Activated CD4-positive, alpha-beta T cell treated with anti-CD3 and anti-CD28 coated beads for 36 hours (primary cell): ENCODE measurements around the gene METTL22. TPM values are rescaled to one million over a fixed set of nuclear protein-coding genes. Genes with fewer than 3 reads are reported as not detected.

ENCODE experiments used
- ATAC-seq: fragments of 200-7000 bp; cut with Tn5 transposase; one replicate; pipeline ENCODE4 v1.10.0; 2021; ENCODE audit warnings: mild to moderate bottlenecking, moderate library complexity
- CTCF ChIA-PET: fragments of 350-600 bp; sonication (Branson Sonifier 250); formaldehyde crosslinking; loops from one replicate; lab custom pipeline; 2021; ENCODE audit warnings: antibody characterized with exemption; lab: Charles Lee
- POLR2A ChIA-PET: fragments of 350-600 bp; sonication (Branson Sonifier 250); formaldehyde crosslinking; loops from one replicate; lab custom pipeline; 2021; ENCODE audit warnings: antibody characterized with exemption, inconsistent platforms; lab: Charles Lee
- DNase-seq: peaks from one replicate; pipeline ENCODE4 v3.0.0-alpha.2; 2020
- H3K27ac Mint-ChIP-seq: one replicate; pipeline ENCODE4 v1.8.0; 2021; ENCODE audit warnings: mixed read lengths
- H3K27me3 Mint-ChIP-seq: one replicate; pipeline ENCODE4 v1.8.0; 2021; ENCODE audit warnings: mixed read lengths
- H3K36me3 Mint-ChIP-seq: one replicate; pipeline ENCODE4 v1.8.0; 2021; ENCODE audit warnings: low read depth, mixed read lengths
- H3K4me1 Mint-ChIP-seq: one replicate; pipeline ENCODE4 v1.8.0; 2021; ENCODE audit warnings: mixed read lengths
- H3K4me3 Mint-ChIP-seq: one replicate; pipeline ENCODE4 v1.8.0; 2021; ENCODE audit warnings: mild to moderate bottlenecking, moderate library complexity, mixed read lengths
- H3K9me3 Mint-ChIP-seq: one replicate; pipeline ENCODE4 v1.8.0; 2021; ENCODE audit warnings: low read depth, mixed read lengths
- intact Hi-C, 2 experiments: fragments of 100-400 bp; cut with DNase I in 1 of 2; cut with micrococcal nuclease in 1 of 2; formaldehyde crosslinking; loops; one replicate each; pipeline versions ENCODE4 v1.14.2 to v1.15.1; 2022 to 2024; cut with DNase I, micrococcal nuclease
- total RNA-seq, 2 experiments: library from RNA; stranded (reverse); gene quantifications; one replicate each; pipeline ENCODE4 v1.2.3, GENCODE V29; 2021

METTL22 gene
- total RNA-seq, 2 experiments from 2014 or later = 32.3 to 45.8 TPM

- no peaks in the 10 kb centered on the region for H3K36me3 Mint-ChIP-seq
- peaks cover 3% of the 10 kb centered on the region for H3K4me1 Mint-ChIP-seq
- ATAC-seq (no peak), DNase-seq (no peak)
- peaks cover 22% of the 10 kb centered on the region for H3K27me3 Mint-ChIP-seq
- no peak overlapping the region for H3K27ac Mint-ChIP-seq
- intact Hi-C loops = no loop called here
- no peak overlapping the region for H3K4me3 Mint-ChIP-seq
- H3K9me3 Mint-ChIP-seq = no peaks in the 10 kb centered on the region
- POLR2A ChIA-PET = no interaction called here
- CTCF ChIA-PET = interaction anchor here (0.6 to 2.2 kb wide), 3 partner anchors 10 to 218 kb away, joined by 3 to 12 read pairs (median 3); no protein-coding TSS in a partner anchor
Observed at GRCh38 chr16:8583199-8583598, 38.3 kb upstream of the METTL22 start.

- CTCF ChIA-PET = interaction anchor here (0.6 to 2.2 kb wide), 5 partner anchors 8 to 643 kb away, joined by 3 to 12 read pairs (median 3); no protein-coding TSS in a partner anchor
- Mint-ChIP-seq H3K27ac (no peak overlapping the region), H3K4me1 (peaks cover 3% of the 10 kb centered on the region), H3K27me3 (peaks cover 28% of the 10 kb centered on the region), H3K9me3 (no peaks in the 10 kb centered on the region), H3K36me3 (no peaks in the 10 kb centered on the region), H3K4me3 (no peak overlapping the region)
- POLR2A ChIA-PET = interaction anchor here (0.7 kb wide), 1 partner anchor 1166 kb away, joined by 3 read pairs; no protein-coding TSS in a partner anchor
- DNase-seq (no peak), ATAC-seq (no peak)
- intact Hi-C loops = no loop called here
Observed at GRCh38 chr16:8583732-8584131, 37.8 kb upstream of the METTL22 start.

- Mint-ChIP-seq H3K4me1 (peaks cover 4% of the 10 kb centered on the region), H3K4me3 (no peak overlapping the region), H3K36me3 (no peaks in the 10 kb centered on the region), H3K27ac (no peak overlapping the region), H3K9me3 (no peaks in the 10 kb centered on the region), H3K27me3 (peaks cover 35% of the 10 kb centered on the region)
- POLR2A ChIA-PET = no interaction called here
- ATAC-seq = no peak
- no peak for DNase-seq
- intact Hi-C loops = no loop called here
- CTCF ChIA-PET = no interaction called here
Observed at GRCh38 chr16:8585041-8585440, 36.5 kb upstream of the METTL22 start.

GRCh38 chr16:8585857-8586256, 35.6 kb upstream of the METTL22 start:
- intact Hi-C loops = no loop called here
- H3K27ac Mint-ChIP-seq = no peak overlapping the region
- ChIA-PET POLR2A (no interaction called here), CTCF (interaction anchor here (1.6 kb wide), 1 partner anchor 19 kb away, joined by 6 read pairs; no protein-coding TSS in a partner anchor)
- H3K27me3 Mint-ChIP-seq = peaks cover 38% of the 10 kb centered on the region
- no peaks in the 10 kb centered on the region for H3K9me3 Mint-ChIP-seq
- peaks cover 5% of the 10 kb centered on the region for H3K4me1 Mint-ChIP-seq
- no peak for DNase-seq
- H3K36me3 Mint-ChIP-seq = no peaks in the 10 kb centered on the region
- H3K4me3 Mint-ChIP-seq = no peak overlapping the region
- no peak for ATAC-seq

GRCh38 chr16:8587065-8587464, 34.4 kb upstream of the METTL22 start:
- H3K27ac Mint-ChIP-seq = no peak overlapping the region
- H3K4me3 Mint-ChIP-seq = no peak overlapping the region
- intact Hi-C loops = no loop called here
- DNase-seq (no peak), ATAC-seq (no peak)
- H3K4me1 Mint-ChIP-seq = peaks cover 3% of the 10 kb centered on the region
- no peaks in the 10 kb centered on the region for H3K9me3 Mint-ChIP-seq
- no peaks in the 10 kb centered on the region for H3K36me3 Mint-ChIP-seq
- ChIA-PET CTCF (interaction anchor here (0.6 to 1.6 kb wide), 2 partner anchors 20 to 378 kb away, joined by 5 to 6 read pairs; no protein-coding TSS in a partner anchor), POLR2A (interaction anchor here (0.7 kb wide), 1 partner anchor 349 kb away, joined by 4 read pairs; no protein-coding TSS in a partner anchor)
- peaks cover 35% of the 10 kb centered on the region for H3K27me3 Mint-ChIP-seq

DNA sequence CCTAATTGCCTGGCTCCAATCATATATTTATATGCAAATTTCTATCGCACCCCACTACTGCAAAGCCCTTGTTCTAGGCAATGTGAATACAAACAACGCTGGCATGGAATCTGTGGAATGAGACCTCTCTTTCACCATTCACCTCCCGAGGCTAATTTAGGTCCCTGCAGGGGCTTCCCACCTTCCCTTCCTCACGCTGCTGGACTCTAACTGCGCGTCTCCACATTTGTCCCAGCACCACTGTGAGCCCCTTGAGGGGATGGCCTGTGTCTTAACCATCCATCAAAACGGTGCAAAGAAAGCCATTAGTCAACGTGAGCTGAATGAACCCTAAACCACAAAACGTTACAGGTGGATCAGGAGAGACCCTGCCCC, 32.8 kb upstream of the METTL22 start:
- ChIA-PET POLR2A (no interaction called here), CTCF (interaction anchor here (0.6 kb wide), 1 partner anchor 240 kb away, joined by 7 read pairs; no protein-coding TSS in a partner anchor)
- Mint-ChIP-seq H3K27ac (no peak overlapping the region), H3K27me3 (peaks cover 35% of the 10 kb centered on the region), H3K9me3 (no peaks in the 10 kb centered on the region), H3K36me3 (no peaks in the 10 kb centered on the region), H3K4me3 (no peak overlapping the region), H3K4me1 (peaks cover 3% of the 10 kb centered on the region)
- intact Hi-C loops = no loop called here
- ATAC-seq (no peak), DNase-seq (no peak)

DNA sequence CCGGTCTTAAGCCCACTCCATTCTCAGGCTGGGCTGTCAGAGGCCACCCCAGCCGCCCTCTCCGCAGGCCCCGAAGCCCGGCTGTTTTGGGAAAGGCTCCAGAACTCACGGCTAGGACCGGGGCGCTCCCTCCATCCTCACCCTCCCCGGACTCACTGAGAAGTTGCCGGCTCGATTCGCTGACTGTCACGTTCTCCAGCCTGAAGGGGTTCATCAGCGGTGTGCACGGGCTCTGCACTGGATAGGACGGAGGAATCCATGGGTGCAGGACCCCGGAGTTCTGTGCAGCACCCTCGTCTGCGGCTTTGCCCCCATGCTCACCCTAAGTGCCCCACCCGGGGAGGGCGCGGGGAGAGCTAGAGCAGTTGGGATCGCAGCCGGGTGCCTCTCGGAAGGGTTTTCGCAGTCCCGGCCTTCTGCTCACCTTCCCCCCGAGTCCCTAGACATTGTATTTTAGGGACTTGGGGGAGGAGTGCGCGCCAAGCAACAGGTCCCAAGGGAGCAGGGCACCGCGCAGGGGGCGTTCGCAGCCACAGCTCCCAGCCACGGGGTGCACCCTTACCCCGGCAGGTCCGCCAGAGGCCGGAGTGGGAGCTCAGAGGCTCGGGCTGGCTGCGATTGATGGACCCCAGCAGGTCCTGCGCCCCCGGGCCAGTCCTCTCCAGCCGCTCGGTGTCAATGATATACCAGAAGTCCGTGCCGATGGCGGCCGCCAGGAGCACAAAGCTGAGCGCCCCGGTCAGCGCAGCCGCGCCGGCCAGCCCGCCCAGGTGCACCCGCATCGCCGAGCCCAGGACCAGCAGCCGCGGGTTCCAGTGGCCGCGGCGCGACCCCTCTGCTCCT, 32.2 kb upstream of the METTL22 start:
- intact Hi-C loops = no loop called here
- no peak for DNase-seq
- Mint-ChIP-seq H3K36me3 (no peaks in the 10 kb centered on the region), H3K9me3 (no peaks in the 10 kb centered on the region), H3K4me3 (no peak overlapping the region), H3K27me3 (peaks cover 30% of the 10 kb centered on the region), H3K27ac (no peak overlapping the region), H3K4me1 (peaks cover 3% of the 10 kb centered on the region)
- CTCF ChIA-PET = interaction anchor here (0.6 to 0.7 kb wide), 2 partner anchors 240 to 1900 kb away, joined by 4 to 7 read pairs; no protein-coding TSS in a partner anchor
- POLR2A ChIA-PET = no interaction called here
- no peak for ATAC-seq

- intact Hi-C loops = no loop called here
- no peaks in the 10 kb centered on the region for H3K9me3 Mint-ChIP-seq
- H3K4me1 Mint-ChIP-seq = peaks cover 3% of the 10 kb centered on the region
- no peak within 1 kb of the TSS for H3K4me3 Mint-ChIP-seq
- DNase-seq (no peak), ATAC-seq (no peak)
- POLR2A ChIA-PET = no interaction called here
- H3K36me3 Mint-ChIP-seq = no peaks in the 10 kb centered on the region
- no peak within 1 kb of the TSS for H3K27ac Mint-ChIP-seq
- peaks cover 30% of the 10 kb centered on the region for H3K27me3 Mint-ChIP-seq
- CTCF ChIA-PET = interaction anchor here (0.7 kb wide), 1 partner anchor 1900 kb away, joined by 4 read pairs; no protein-coding TSS in a partner anchor
Observed at GRCh38 chr16:8589900-8590688, 31.4 kb upstream of the METTL22 start, which contains the start of gene TMEM114. TMEM114 (minus strand) TSS chr16:8590511; CDS start chr16:8589838, 673 bp downstream.

GRCh38 chr16:8590811-8591210, 30.7 kb upstream of the METTL22 start:
- H3K36me3 Mint-ChIP-seq = no peaks in the 10 kb centered on the region
- intact Hi-C loops = no loop called here
- ChIA-PET CTCF (no interaction called here), POLR2A (no interaction called here)
- H3K27ac Mint-ChIP-seq = no peak overlapping the region
- peaks cover 3% of the 10 kb centered on the region for H3K4me1 Mint-ChIP-seq
- ATAC-seq (no peak), DNase-seq (no peak)
- H3K27me3 Mint-ChIP-seq = peaks cover 28% of the 10 kb centered on the region
- H3K9me3 Mint-ChIP-seq = no peaks in the 10 kb centered on the region
- no peak overlapping the region for H3K4me3 Mint-ChIP-seq

DNA sequence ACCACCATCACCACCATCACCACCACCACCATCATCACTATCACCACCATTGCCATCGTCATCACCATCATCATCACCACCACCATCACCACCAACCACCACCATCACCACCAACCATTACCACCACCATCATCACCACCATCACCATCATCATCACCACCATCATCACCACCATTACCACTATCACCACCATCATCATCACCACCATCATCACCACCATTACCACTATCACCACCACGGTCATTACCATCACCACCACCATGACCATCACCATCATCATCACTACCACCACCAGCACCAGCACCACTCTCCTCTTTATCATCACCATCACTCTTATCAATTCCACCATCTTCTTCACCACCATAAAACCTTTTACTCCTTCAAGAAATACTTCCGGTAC, 30.0 kb upstream of the METTL22 start:
- intact Hi-C loops = no loop called here
- ChIA-PET CTCF (no interaction called here), POLR2A (no interaction called here)
- ATAC-seq = no peak
- H3K36me3 Mint-ChIP-seq = no peaks in the 10 kb centered on the region
- peaks cover 26% of the 10 kb centered on the region for H3K27me3 Mint-ChIP-seq
- H3K4me3 Mint-ChIP-seq = no peak overlapping the region
- H3K4me1 Mint-ChIP-seq = peaks cover 3% of the 10 kb centered on the region
- DNase-seq = no peak
- no peak overlapping the region for H3K27ac Mint-ChIP-seq
- H3K9me3 Mint-ChIP-seq = no peaks in the 10 kb centered on the region

DNA sequence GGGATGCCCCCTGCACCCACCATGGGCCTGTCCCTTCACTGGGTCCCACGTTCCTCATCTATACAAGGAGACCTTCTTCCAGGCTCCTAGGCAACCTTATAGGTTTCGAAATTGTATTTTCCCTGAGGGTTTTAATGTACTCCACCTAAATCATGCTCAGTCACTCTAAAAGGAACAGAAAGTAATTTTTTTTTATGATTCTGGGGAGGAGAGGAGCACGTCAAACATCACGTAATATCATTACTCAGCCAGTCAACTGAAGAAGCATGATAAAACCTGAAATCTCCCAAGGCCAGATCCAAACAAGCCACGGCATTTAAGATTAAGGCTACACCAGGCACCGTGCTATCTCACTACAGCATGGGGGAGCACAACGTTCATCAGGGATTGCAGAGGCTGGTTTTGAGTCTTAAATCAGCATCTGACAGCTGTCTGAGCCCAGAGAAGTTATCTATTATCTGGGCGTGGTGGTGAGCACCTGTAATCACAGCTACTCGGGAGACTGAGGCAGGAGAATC, 27.3 kb upstream of the METTL22 start:
- no peak for ATAC-seq
- no peak overlapping the region for H3K4me3 Mint-ChIP-seq

More for the DNA sequence above, 27.3 kb upstream of the METTL22 start:
- ChIA-PET CTCF (no interaction called here), POLR2A (no interaction called here)
- Mint-ChIP-seq H3K36me3 (no peaks in the 10 kb centered on the region), H3K27ac (no peak overlapping the region), H3K4me1 (peaks cover 3% of the 10 kb centered on the region), H3K27me3 (peaks cover 8% of the 10 kb centered on the region), H3K9me3 (no peaks in the 10 kb centered on the region)
- intact Hi-C loops = no loop called here
- DNase-seq = no peak
